GM21423 (cell line): ENCODE measurements around the gene KDR.

ENCODE experiments used
- ATAC-seq: cut with Tn5 transposase; IDR thresholded peaks from one replicate; pipeline ENCODE4 v1.9.1; 2021; ENCODE audit warnings: mild to moderate bottlenecking, moderate library complexity; ENCODE audit not compliant: unreplicated experiment

The KDR gene

DNA sequence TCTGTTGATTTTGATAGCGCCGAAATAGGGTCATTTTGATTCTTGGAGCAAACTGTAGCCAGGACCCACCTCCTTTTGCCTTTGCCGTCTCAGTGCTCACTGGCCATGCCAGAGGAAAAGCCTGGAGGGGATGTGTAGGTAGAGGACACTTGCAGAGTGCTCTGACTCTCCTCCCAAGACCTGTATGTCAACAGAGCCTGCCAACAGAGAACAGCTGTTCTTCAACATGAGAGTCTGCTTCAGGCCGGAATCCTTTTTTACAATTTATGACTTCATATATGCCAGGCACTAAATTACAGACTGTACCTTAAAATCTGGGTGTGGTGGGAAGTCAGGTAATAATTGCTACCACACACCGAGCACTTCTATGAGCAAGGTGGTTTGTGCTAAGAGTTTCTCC is 94.2 kb downstream of the KDR start:
- ATAC-seq: no peak

GRCh38 chr4:55030589-55030988 is 94.8 kb downstream of the KDR start:
- ATAC-seq: no peak

DNA sequence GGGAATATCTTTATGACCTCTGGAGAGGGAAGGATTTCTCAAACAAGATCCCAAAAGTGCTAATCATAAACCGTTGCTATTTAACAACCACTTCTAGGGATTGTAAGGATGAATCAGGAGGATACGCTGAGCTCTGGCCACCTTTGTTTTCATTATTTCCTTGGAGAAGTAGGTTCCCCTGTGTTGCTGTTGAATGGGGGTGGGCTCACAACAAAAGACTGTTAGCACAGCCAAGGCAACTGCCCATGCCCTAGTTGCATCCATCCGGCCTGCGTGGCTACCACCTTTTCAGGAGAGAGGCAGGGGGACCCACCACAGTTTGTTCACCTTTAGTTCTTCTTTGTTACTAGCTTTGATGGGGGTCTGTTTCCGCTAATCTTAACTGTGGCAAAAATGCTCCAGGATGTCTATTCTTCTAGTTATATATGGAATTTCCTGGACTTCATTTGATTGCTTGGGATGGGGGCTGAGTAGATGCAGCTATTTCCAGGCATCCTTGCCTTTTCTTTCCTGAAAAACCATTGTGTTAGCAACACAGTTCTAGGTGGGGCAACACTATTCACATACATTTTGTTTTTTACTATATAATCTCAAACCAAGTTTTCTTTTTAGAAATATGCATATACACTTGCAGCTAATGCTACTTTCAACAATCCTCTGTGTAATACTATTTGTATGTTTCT is 95.4 kb downstream of the KDR start:
- ATAC-seq: no peak

DNA sequence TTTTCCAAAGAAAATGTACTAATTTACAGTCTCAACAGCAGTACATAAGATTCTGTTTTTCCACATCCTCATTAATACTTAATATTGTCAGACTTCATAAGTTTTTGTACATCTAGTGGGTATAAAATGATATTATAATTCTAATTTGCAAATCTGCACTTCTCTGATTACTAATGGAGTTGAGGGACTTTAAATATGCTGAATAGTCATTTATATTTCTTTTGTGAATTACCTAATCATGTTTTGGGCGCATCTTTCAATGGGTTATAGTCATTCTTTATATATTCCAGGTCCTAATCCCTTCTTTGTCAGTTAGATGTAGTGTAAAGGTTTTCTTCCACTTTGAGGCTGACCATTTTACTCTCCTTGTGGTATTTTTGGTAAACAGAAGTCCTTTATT is 96.1 kb downstream of the KDR start:
- no peak for ATAC-seq
